WTC11 (cell line): ENCODE measurements around the gene HELZ. TPM values are rescaled to one million over a fixed set of nuclear protein-coding genes. Genes with fewer than 3 reads are reported as not detected.

Source experiments
- ATAC-seq: fragments of 200-7000 bp; cut with Tn5 transposase; 2 replicates; pipeline ENCODE4 v1.10.0; 2021; ENCODE audit warnings: mild to moderate bottlenecking, moderate library complexity
- CTCF ChIA-PET: fragments of 300-600 bp; sonication (Branson Sonifier 250); formaldehyde crosslinking; loops from one replicate; lab custom pipeline; 2021; ENCODE audit warnings: antibody characterized with exemption; lab: Charles Lee
- POLR2A ChIA-PET: fragments of 350-600 bp; sonication (Branson Sonifier 250); formaldehyde crosslinking; loops from one replicate; lab custom pipeline; 2021; ENCODE audit warnings: antibody characterized with exemption; lab: Charles Lee
- DNase-seq: peaks from one replicate; pipeline ENCODE4 v3.0.0; 2021; ENCODE audit warnings: low spot score
- H3K27ac Mint-ChIP-seq: 2 replicates; pipeline ENCODE4 v1.8.0; 2021; ENCODE audit warnings: mixed read lengths
- H3K27me3 Mint-ChIP-seq: 2 replicates; pipeline ENCODE4 v1.8.0; 2021; ENCODE audit warnings: low read depth, mild to moderate bottlenecking, moderate library complexity, mixed read lengths
- H3K36me3 Mint-ChIP-seq: 2 replicates; pipeline ENCODE4 v1.8.0; 2021; ENCODE audit warnings: mixed read lengths
- H3K4me1 Mint-ChIP-seq: 2 replicates; pipeline ENCODE4 v1.8.0; 2022; ENCODE audit warnings: mixed read lengths
- H3K4me3 Mint-ChIP-seq: 2 replicates; pipeline ENCODE4 v1.8.0; 2021; ENCODE audit warnings: mild to moderate bottlenecking, moderate library complexity, mixed read lengths
- H3K9me3 Mint-ChIP-seq: 2 replicates; pipeline ENCODE4 v1.8.0; 2021; ENCODE audit warnings: mixed read lengths
- AFF4 ChIP-seq: sonication (generic); formaldehyde crosslinking; IDR thresholded peaks from 2 replicates; pipeline ENCODE4 v1.8.1; 2023; ENCODE audit warnings: mild to moderate bottlenecking, missing genetic modification reagents, borderline replicate concordance
- ATF3 ChIP-seq: sonication (generic); formaldehyde crosslinking; conservative IDR thresholded peaks from 2 replicates; pipeline ENCODE4 v1.8.1; 2022; ENCODE audit warnings: mild to moderate bottlenecking, missing genetic modification reagents
- ATF6 ChIP-seq: sonication (generic); formaldehyde crosslinking; IDR thresholded peaks from 2 replicates; pipeline ENCODE4 v1.8.1; 2023; ENCODE audit warnings: mild to moderate bottlenecking, missing genetic modification reagents
- CREB1 ChIP-seq: sonication (generic); formaldehyde crosslinking; IDR thresholded peaks from 2 replicates; pipeline ENCODE4 v1.8.0; 2023; ENCODE audit warnings: mild to moderate bottlenecking, missing genetic modification reagents
- E2F4 ChIP-seq: sonication (generic); formaldehyde crosslinking; IDR thresholded peaks from 2 replicates; pipeline ENCODE4 v1.8.1; 2022; ENCODE audit warnings: low read depth, mild to moderate bottlenecking, moderate library complexity, missing genetic modification reagents, borderline replicate concordance
- E2F5 ChIP-seq: sonication (generic); formaldehyde crosslinking; IDR thresholded peaks from 2 replicates; pipeline ENCODE4 v1.8.1; 2022; ENCODE audit warnings: mild to moderate bottlenecking, moderate library complexity, missing genetic modification reagents
- EMX1 ChIP-seq: fragments of 250-450 bp; sonication (Bioruptor Pico); IDR thresholded peaks from 2 replicates; pipeline ENCODE4 v1.8.0; 2021; ENCODE audit warnings: mild to moderate bottlenecking
- ERG ChIP-seq: fragments of 250-450 bp; sonication (Bioruptor Pico); IDR thresholded peaks from 2 replicates; pipeline ENCODE4 v1.8.0; 2021; ENCODE audit warnings: mild to moderate bottlenecking
- IRF2 ChIP-seq: sonication (generic); formaldehyde crosslinking; IDR thresholded peaks from 2 replicates; pipeline ENCODE4 v1.8.0; 2022; ENCODE audit warnings: low read depth, missing genetic modification reagents, borderline replicate concordance
- NR2C2 ChIP-seq: sonication (generic); formaldehyde crosslinking; IDR thresholded peaks from 2 replicates; pipeline ENCODE4 v1.8.0; 2022; ENCODE audit warnings: mild to moderate bottlenecking, missing genetic modification reagents
- RELA ChIP-seq: sonication (generic); formaldehyde crosslinking; IDR thresholded peaks from 2 replicates; pipeline ENCODE4 v1.8.1; 2022; ENCODE audit warnings: missing genetic modification reagents, mild to moderate bottlenecking, borderline replicate concordance
- TP53 ChIP-seq: sonication (generic); formaldehyde crosslinking; IDR thresholded peaks from 2 replicates; pipeline ENCODE4 v1.8.1; 2023; ENCODE audit warnings: mild to moderate bottlenecking, missing genetic modification reagents
- ZBTB43 ChIP-seq: sonication (generic); formaldehyde crosslinking; IDR thresholded peaks from 2 replicates; pipeline ENCODE4 v1.8.1; 2023; ENCODE audit warnings: mild to moderate bottlenecking, missing genetic modification reagents
- ZMAT4 ChIP-seq: fragments of 250-450 bp; sonication (Bioruptor Pico); IDR thresholded peaks from 2 replicates; pipeline ENCODE4 v1.9.0; 2021; ENCODE audit warnings: mild to moderate bottlenecking
- ZNF219 ChIP-seq: sonication (generic); formaldehyde crosslinking; IDR thresholded peaks from 2 replicates; pipeline ENCODE4 v1.8.0; 2023; ENCODE audit warnings: missing genetic modification reagents, mild to moderate bottlenecking, borderline replicate concordance
- ZNF263 ChIP-seq: sonication (generic); formaldehyde crosslinking; IDR thresholded peaks from 2 replicates; pipeline ENCODE4 v1.8.1; 2022; ENCODE audit warnings: low read depth, mild to moderate bottlenecking, moderate library complexity, missing genetic modification reagents
- ZNF396 ChIP-seq: fragments of 250-450 bp; sonication (Bioruptor Pico); IDR thresholded peaks from 2 replicates; pipeline ENCODE4 v1.8.0; 2021; ENCODE audit warnings: mild to moderate bottlenecking, moderate library complexity, borderline replicate concordance
- ZNF425 ChIP-seq: fragments of 250-450 bp; sonication (Bioruptor Pico); conservative IDR thresholded peaks from 2 replicates; pipeline ENCODE4 v1.9.0; 2021; ENCODE audit warnings: mild to moderate bottlenecking
- total RNA-seq: library from RNA; stranded (reverse); gene quantifications from 3 replicates; pipeline ENCODE4 v1.2.3, GENCODE V29; 2021

The HELZ gene
- total RNA-seq, 1 experiment from 2014 or later: 49.1 TPM

GRCh38 chr17:67212231-67212630 is 32.8 kb downstream of the HELZ start (continued):
- TF ChIP-seq ZBTB43: no peak
- TF ChIP-seq ZMAT4 (CRISPR knock-in tag): no peak
- TF ChIP-seq ZNF263 (CRISPR knock-in tag): no peak
- no peak for TF ChIP-seq ZNF219 (CRISPR knock-in tag)
- TF ChIP-seq RELA: no peak

GRCh38 chr17:67211742-67212141 is 33.3 kb downstream of the HELZ start:
- DNase-seq: no peak
- Mint-ChIP-seq H3K27me3 (no peaks in the 10 kb centered on the region), H3K27ac (peak overlapping the region; percentile 38; the same call in 1 of the 2 replicates), H3K4me3 (no peak overlapping the region), H3K36me3 (peaks cover 6% of the 10 kb centered on the region), H3K4me1 (peaks cover 6% of the 10 kb centered on the region; the same call in 1 of the 2 replicates), H3K9me3 (no peaks in the 10 kb centered on the region)
- TF ChIP-seq AFF4 (CRISPR knock-in tag) (no peak), E2F5 (no peak), CREB1 (CRISPR knock-in tag) (no peak), TP53 (CRISPR knock-in tag) (no peak), ATF3 (CRISPR knock-in tag) (no peak), IRF2 (no peak), ZNF425 (CRISPR knock-in tag) (no peak), EMX1 (CRISPR knock-in tag) (no peak), ZNF396 (CRISPR knock-in tag) (no peak), ATF6 (no peak), E2F4 (CRISPR knock-in tag) (no peak), ERG (CRISPR knock-in tag) (no peak), NR2C2 (no peak)
- ChIA-PET CTCF (interaction anchor here (0.7 to 1.7 kb wide), 2 partner anchors 11 to 61 kb away, joined by 3 to 5 read pairs; no protein-coding TSS in a partner anchor), POLR2A (no interaction called here)
- ATAC-seq: no peak; the same call in 1 of the 2 replicates
